ENCODE data around the gene OR10A3. TPM values are rescaled to one million over a fixed set of nuclear protein-coding genes. Genes with fewer than 3 reads are reported as not detected.

OR10A3 gene
- total RNA-seq, 2 donors from 2014 or later = not detected

GRCh38 chr11:7904917-7905316 lies 36.6 kb downstream of the OR10A3 start:
- Mint-ChIP-seq H3K4me3 (peak overlapping the region; percentile 74), H3K36me3 (ENCODE audit: low read depth) (peaks cover 41% of the 10 kb centered on the region), H3K27me3 (ENCODE audit: insufficient read depth) (no peaks in the 10 kb centered on the region), H3K9me3 (peaks cover 15% of the 10 kb centered on the region), H3K27ac (peak overlapping the region; percentile 93), H3K4me1 (peaks cover 74% of the 10 kb centered on the region)
- peak overlapping the region; percentile 88 for H3K9ac ChIP-seq (ENCODE audit: extremely low read depth, low read length, poor library complexity, severe bottlenecking)
- peaks cover 29% of the 10 kb centered on the region for H3K9me3 ChIP-seq (ENCODE audit: control insufficient read depth, low read length)
- no peak overlapping the region for H3K27ac ChIP-seq (ENCODE audit: low read depth, low read length)
- TF ChIP-seq, protein P1, sequence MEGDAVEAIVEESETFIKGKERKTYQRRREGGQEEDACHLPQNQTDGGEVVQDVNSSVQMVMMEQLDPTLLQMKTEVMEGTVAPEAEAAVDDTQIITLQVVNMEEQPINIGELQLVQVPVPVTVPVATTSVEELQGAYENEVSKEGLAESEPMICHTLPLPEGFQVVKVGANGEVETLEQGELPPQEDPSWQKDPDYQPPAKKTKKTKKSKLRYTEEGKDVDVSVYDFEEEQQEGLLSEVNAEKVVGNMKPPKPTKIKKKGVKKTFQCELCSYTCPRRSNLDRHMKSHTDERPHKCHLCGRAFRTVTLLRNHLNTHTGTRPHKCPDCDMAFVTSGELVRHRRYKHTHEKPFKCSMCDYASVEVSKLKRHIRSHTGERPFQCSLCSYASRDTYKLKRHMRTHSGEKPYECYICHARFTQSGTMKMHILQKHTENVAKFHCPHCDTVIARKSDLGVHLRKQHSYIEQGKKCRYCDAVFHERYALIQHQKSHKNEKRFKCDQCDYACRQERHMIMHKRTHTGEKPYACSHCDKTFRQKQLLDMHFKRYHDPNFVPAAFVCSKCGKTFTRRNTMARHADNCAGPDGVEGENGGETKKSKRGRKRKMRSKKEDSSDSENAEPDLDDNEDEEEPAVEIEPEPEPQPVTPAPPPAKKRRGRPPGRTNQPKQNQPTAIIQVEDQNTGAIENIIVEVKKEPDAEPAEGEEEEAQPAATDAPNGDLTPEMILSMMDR (conservative IDR thresholded peaks at IDR 0.05) = peak; percentile 74
- no peaks in the 10 kb centered on the region for H3K27me3 ChIP-seq (ENCODE audit: control insufficient read depth, insufficient read depth, low read length, poor library complexity, severe bottlenecking)
- H3K4me1 ChIP-seq (ENCODE audit: control insufficient read depth, insufficient read depth, low read length) = peaks cover 22% of the 10 kb centered on the region
- 0 to 24% methylated on average over 1 to 3 of the region's 3 CpGs for WGBS, 2 experiments (ENCODE audit: insufficient coverage in 1 of 2, insufficient read length in 1 of 2)
- peaks cover 47% of the 10 kb centered on the region for H3K36me3 ChIP-seq (ENCODE audit: control insufficient read depth, insufficient read depth, low read length)
- no peak for DNase-seq
- H3K4me3 ChIP-seq (ENCODE audit: low read length) = peak overlapping the region; percentile 97

GRCh38 chr11:7903940-7904339 lies 37.6 kb downstream of the OR10A3 start:
- no peak for DNase-seq
- Histone ChIP-seq H3K36me3 (ENCODE audit: control insufficient read depth, insufficient read depth, low read length) (peaks cover 57% of the 10 kb centered on the region), H3K27ac (ENCODE audit: low read depth, low read length) (no peak overlapping the region), H3K9ac (ENCODE audit: extremely low read depth, low read length, poor library complexity, severe bottlenecking) (peak overlapping the region; percentile 88), H3K27me3 (ENCODE audit: control insufficient read depth, insufficient read depth, low read length, poor library complexity, severe bottlenecking) (no peaks in the 10 kb centered on the region), H3K9me3 (ENCODE audit: control insufficient read depth, low read length) (peaks cover 39% of the 10 kb centered on the region), H3K4me3 (ENCODE audit: low read length) (peak overlapping the region; percentile 97), H3K4me1 (ENCODE audit: control insufficient read depth, insufficient read depth, low read length) (peaks cover 18% of the 10 kb centered on the region)
- peaks cover 51% of the 10 kb centered on the region for H3K36me3 Mint-ChIP-seq (ENCODE audit: low read depth)
- peaks cover 24% of the 10 kb centered on the region for H3K9me3 Mint-ChIP-seq
- TF ChIP-seq, protein P1 (conservative IDR thresholded peaks at IDR 0.05) = no peak
- H3K27me3 Mint-ChIP-seq (ENCODE audit: insufficient read depth) = no peaks in the 10 kb centered on the region
- peak overlapping the region; percentile 74 for H3K4me3 Mint-ChIP-seq
- H3K4me1 Mint-ChIP-seq = peaks cover 79% of the 10 kb centered on the region
- WGBS, 2 experiments (ENCODE audit: insufficient coverage in 1 of 2, insufficient read length in 1 of 2) = 50 to 64% methylated on average over 2 of the region's 2 CpGs
- H3K27ac Mint-ChIP-seq = peak overlapping the region; percentile 64

GRCh38 chr11:7901319-7901854 lies 40.1 kb downstream of the OR10A3 start:
- peaks cover 24% of the 10 kb centered on the region for H3K9me3 Mint-ChIP-seq
- DNase-seq = no peak
- no peak overlapping the region for H3K4me3 Mint-ChIP-seq
- peaks cover 71% of the 10 kb centered on the region for H3K36me3 ChIP-seq (ENCODE audit: control insufficient read depth, insufficient read depth, low read length)
- peaks cover 69% of the 10 kb centered on the region for H3K36me3 Mint-ChIP-seq (ENCODE audit: low read depth)
- H3K9ac ChIP-seq (ENCODE audit: extremely low read depth, low read length, poor library complexity, severe bottlenecking) = no peak overlapping the region
- H3K4me1 ChIP-seq (ENCODE audit: control insufficient read depth, insufficient read depth, low read length) = peaks cover 6% of the 10 kb centered on the region
- peak overlapping the region; percentile 97 for H3K4me3 ChIP-seq (ENCODE audit: low read length)
- no peaks in the 10 kb centered on the region for H3K27me3 ChIP-seq (ENCODE audit: control insufficient read depth, insufficient read depth, low read length, poor library complexity, severe bottlenecking)
- H3K4me1 Mint-ChIP-seq = peaks cover 55% of the 10 kb centered on the region
- WGBS, 2 experiments (ENCODE audit: insufficient coverage in 1 of 2, insufficient read length in 1 of 2) = 95 to 100% methylated on average over 1 to 2 of the region's 3 CpGs
- H3K9me3 ChIP-seq (ENCODE audit: control insufficient read depth, low read length) = peaks cover 44% of the 10 kb centered on the region
- H3K27ac Mint-ChIP-seq = no peak overlapping the region
- TF ChIP-seq, protein P1 (conservative IDR thresholded peaks at IDR 0.05) = no peak
- no peak overlapping the region for H3K27ac ChIP-seq (ENCODE audit: low read depth, low read length)
- no peaks in the 10 kb centered on the region for H3K27me3 Mint-ChIP-seq (ENCODE audit: insufficient read depth)

Data from endodermal cell (in vitro differentiated cells).